Measurements from ENCODE around the gene AFG1L.

DNA sequence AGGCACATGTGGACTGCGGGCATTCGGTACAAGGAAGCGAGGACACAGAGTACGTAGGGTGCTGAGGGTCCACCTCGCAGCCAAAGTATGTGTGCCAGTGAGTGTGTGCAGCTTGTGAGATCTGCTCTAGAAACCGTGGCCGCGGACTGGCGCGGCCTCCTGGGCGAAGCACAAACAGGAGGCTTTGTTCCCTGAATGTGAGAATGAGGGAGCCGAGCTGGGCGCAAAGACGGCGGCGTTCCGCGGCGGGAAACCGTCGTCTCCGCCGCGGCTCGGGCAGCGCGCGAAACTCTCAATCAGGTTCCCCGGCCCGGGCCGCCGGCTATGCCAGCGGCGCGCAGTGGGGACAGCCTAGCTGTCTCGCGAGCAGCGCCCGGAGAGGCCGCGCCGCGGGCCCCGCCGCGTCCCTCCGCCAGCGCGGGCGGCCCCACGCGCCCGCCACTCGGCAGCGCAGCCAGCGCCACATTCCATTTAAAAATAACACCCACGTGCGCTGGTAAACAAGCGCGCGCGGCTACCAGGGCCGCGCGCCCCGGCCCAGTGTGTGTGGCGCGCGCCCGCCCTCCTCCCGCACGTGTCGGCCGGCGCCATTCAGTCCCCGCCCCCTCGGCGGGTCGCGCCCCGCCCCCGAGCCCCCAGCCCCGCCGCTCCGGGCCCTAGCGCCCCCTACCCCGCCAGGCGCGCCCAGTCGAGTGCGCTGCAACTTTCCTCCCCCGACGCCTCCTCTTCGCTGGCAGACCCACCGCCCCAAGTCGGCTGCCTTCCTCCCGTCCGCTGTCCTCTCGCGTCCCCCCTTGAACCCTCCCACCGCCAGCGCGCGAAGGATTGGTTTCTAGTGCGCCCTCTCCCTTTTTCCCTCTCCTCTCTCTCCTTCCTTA is 262.9 kb downstream of the AFG1L start:
- TF ChIP-seq CTCF (IDR thresholded peaks at IDR 0.05) (no peak), POLR2A (IDR thresholded peaks at IDR 0.05) (no peak), POLR2AphosphoS5 (IDR thresholded peaks at IDR 0.05) (peak in 1 of 4 donors; percentile 9), EP300 (IDR thresholded peaks at IDR 0.05) (no peak)
